RWPE2 (cell line): Measurements from ENCODE around the gene LYL1.
A peak's percentile ranks its signal among the peaks of the same experiment; 100 is the strongest.

Experiments used
- ATAC-seq: fragments of 200-7000 bp; cut with Tn5 transposase; 3 replicates; pipeline ENCODE4 v1.9.1; 2021; ENCODE audit warnings: low read depth
- DNase-seq: peaks from one replicate; pipeline ENCODE4 v3.0.0-alpha.2; 2020; ENCODE audit warnings: low spot score
- H3K27ac ChIP-seq: fragments of 450-650 bp; 2 replicates; pipeline ENCODE4 v1.5.1; 2017; ENCODE audit warnings: mild to moderate bottlenecking; ENCODE audit not compliant: poor library complexity, severe bottlenecking
- H3K27me3 ChIP-seq: fragments of 250-450 bp; sonication (Bioruptor Pico); 2 replicates; pipeline ENCODE4 v1.5.1; 2021; ENCODE audit warnings: mild to moderate bottlenecking, moderate library complexity; ENCODE audit not compliant: insufficient read depth, poor library complexity, severe bottlenecking
- H3K36me3 ChIP-seq: fragments of 250-450 bp; sonication (Bioruptor Pico); 2 replicates; pipeline ENCODE4 v1.5.1; 2020; ENCODE audit warnings: low read depth, mild to moderate bottlenecking, moderate library complexity
- H3K4me1 ChIP-seq: fragments of 250-450 bp; sonication (Bioruptor Pico); 2 replicates; pipeline ENCODE4 v1.5.1; 2021; ENCODE audit warnings: mild to moderate bottlenecking, moderate library complexity; ENCODE audit not compliant: insufficient read depth, poor library complexity, severe bottlenecking
- H3K4me3 ChIP-seq: fragments of 250-450 bp; sonication (Bioruptor Pico); 2 replicates; pipeline ENCODE4 v1.5.1; 2021; ENCODE audit warnings: mild to moderate bottlenecking, moderate library complexity; ENCODE audit not compliant: severe bottlenecking
- H3K9me3 ChIP-seq: fragments of 250-450 bp; sonication (Bioruptor Pico); 2 replicates; pipeline ENCODE4 v1.5.1; 2021; ENCODE audit warnings: mild to moderate bottlenecking, moderate library complexity; ENCODE audit not compliant: severe bottlenecking
- CTCF ChIP-seq: fragments of 450-650 bp; IDR thresholded peaks from one replicate; pipeline ENCODE4 v1.5.1; 2017; ENCODE audit warnings: mild to moderate bottlenecking, moderate library complexity; ENCODE audit not compliant: poor library complexity, severe bottlenecking

The LYL1 gene

GRCh38 chr19:13118424-13119193 lies 16.0 kb upstream of the LYL1 start:
- DNase-seq (peak; percentile 86), ATAC-seq (peak; percentile 48)
- peaks cover 39% of the 10 kb centered on the region for H3K36me3 ChIP-seq
- no peaks in the 10 kb centered on the region for H3K27me3 ChIP-seq
- peaks cover 8% of the 10 kb centered on the region for H3K4me1 ChIP-seq
- H3K4me3 ChIP-seq = peak overlapping the region; percentile 87
- no peak for TF ChIP-seq CTCF
- H3K9me3 ChIP-seq = no peaks in the 10 kb centered on the region
- peak overlapping the region; percentile 88 for H3K27ac ChIP-seq

GRCh38 chr19:13117772-13118423 lies 15.2 kb upstream of the LYL1 start, which contains the start of gene NACC1:
Gene NACC1, plus strand, starts transcription at chr19:13118264. Its CDS starts 16,944 bp downstream, at chr19:13135208.
- ATAC-seq (peak; percentile 76), DNase-seq (no peak)
- peak within 1 kb of the TSS; percentile 88 for H3K27ac ChIP-seq
- no peaks in the 10 kb centered on the region for H3K27me3 ChIP-seq
- TF ChIP-seq CTCF = no peak
- H3K9me3 ChIP-seq = no peaks in the 10 kb centered on the region
- H3K36me3 ChIP-seq = peaks cover 38% of the 10 kb centered on the region
- peaks cover 8% of the 10 kb centered on the region for H3K4me1 ChIP-seq
- H3K4me3 ChIP-seq = peak within 1 kb of the TSS; percentile 87

- no peak for DNase-seq
- Histone ChIP-seq H3K27me3 (no peaks in the 10 kb centered on the region), H3K27ac (peak overlapping the region; percentile 88), H3K9me3 (no peaks in the 10 kb centered on the region), H3K4me3 (peak overlapping the region; percentile 87), H3K36me3 (peaks cover 42% of the 10 kb centered on the region), H3K4me1 (peaks cover 8% of the 10 kb centered on the region)
- TF ChIP-seq CTCF = no peak
- peak; percentile 2; the same call in 1 of the 3 replicates for ATAC-seq
Observed at GRCh38 chr19:13117176-13117771, 14.6 kb upstream of the LYL1 start.

GRCh38 chr19:13116282-13117175 lies 13.9 kb upstream of the LYL1 start, which contains the start of gene TRMT1:
Gene TRMT1, minus strand, starts transcription at chr19:13116740. Its CDS starts 341 bp downstream, at chr19:13116399.
- Histone ChIP-seq H3K27ac (peak within 1 kb of the TSS; percentile 88), H3K27me3 (no peaks in the 10 kb centered on the region), H3K9me3 (no peaks in the 10 kb centered on the region), H3K4me3 (peak within 1 kb of the TSS; percentile 87), H3K4me1 (peaks cover 8% of the 10 kb centered on the region), H3K36me3 (peaks cover 39% of the 10 kb centered on the region)
- ATAC-seq (peak; percentile 50), DNase-seq (peak; percentile 95)
- TF ChIP-seq CTCF = no peak
